Spleen (tissue), 11 donors: ENCODE data around the gene FGGY. TPM values are rescaled to one million over a fixed set of nuclear protein-coding genes. Genes with fewer than 3 reads are reported as not detected.

Source experiments
- DNase-seq: peaks from one replicate; pipeline ENCODE4 v3.0.0-alpha.2; 2020
- H3K27ac ChIP-seq, 8 donors: fragments of 200-600 bp; sonication (generic) in 7 of 8; 1 replicate in 4 of 8; 2 replicates in 4 of 8; pipeline versions ENCODE4 v1.5.0 to v1.8.0; 2016 to 2021; ENCODE audit warnings: inconsistent platforms in 4 of 8, mild to moderate bottlenecking in 4 of 8, moderate library complexity in 1 of 8
- H3K27me3 ChIP-seq, 7 donors: fragments of 200-600 bp; sonication (generic) in 6 of 7; replicated peaks in 1 of 7; 1 replicate in 4 of 7; 2 replicates in 3 of 7; pipeline versions ENCODE4 v1.5.0 to v1.8.0; 2016 to 2021; ENCODE audit warnings: inconsistent platforms in 3 of 7, mild to moderate bottlenecking in 1 of 7
- H3K36me3 ChIP-seq, 6 donors: fragments of 200-600 bp; sonication (generic) in 5 of 6; 1 replicate in 4 of 6; 2 replicates in 2 of 6; pipeline versions ENCODE4 v1.5.0 to v1.8.0; 2016 to 2021; ENCODE audit warnings: inconsistent platforms in 2 of 6
- H3K4me1 ChIP-seq, 6 donors: fragments of 200-600 bp; sonication (generic) in 5 of 6; 1 replicate in 3 of 6; 2 replicates in 3 of 6; pipeline versions ENCODE4 v1.5.0 to v1.8.0; 2016 to 2021; ENCODE audit warnings: inconsistent platforms in 3 of 6
- H3K4me3 ChIP-seq, 8 donors: fragments of 200-600 bp; sonication (generic) in 7 of 8; 1 replicate in 4 of 8; 2 replicates in 4 of 8; pipeline versions ENCODE4 v1.5.0 to v1.8.0; 2016 to 2021; ENCODE audit warnings: inconsistent platforms in 4 of 8, mild to moderate bottlenecking in 4 of 8, moderate library complexity in 2 of 8
- H3K9me3 ChIP-seq, 8 donors: fragments of 200-600 bp; sonication (generic) in 7 of 8; 1 replicate in 4 of 8; 2 replicates in 4 of 8; pipeline versions ENCODE4 v1.5.0 to v1.8.0; 2016 to 2021; ENCODE audit warnings: inconsistent platforms in 4 of 8
- CTCF ChIP-seq, 11 experiments: fragments of 200-600 bp in 7 of 11; fragments of 450-650 bp in 4 of 11; sonication (generic) in 4 of 11; IDR thresholded peaks in 8 of 11; conservative IDR thresholded peaks in 3 of 11; 1 replicate in 7 of 11; 2 replicates in 4 of 11; pipeline versions ENCODE4 v1.4.0 to v1.8.0; 2016 to 2021; ENCODE audit warnings: antibody characterized with exemption in 11 of 11, inconsistent platforms in 4 of 11, mild to moderate bottlenecking in 1 of 11
- POLR2A ChIP-seq, 3 donors: fragments of 450-650 bp; IDR thresholded peaks; one replicate each; pipeline ENCODE4 v1.5.1; 2017; ENCODE audit warnings: antibody characterized with exemption in 3 of 3, mild to moderate bottlenecking in 1 of 3
- POLR2AphosphoS5 ChIP-seq, 3 donors: sonication (generic); formaldehyde crosslinking; IDR thresholded peaks; one replicate each; pipeline ENCODE4 v1.5.1; 2017; ENCODE audit warnings: antibody characterized with exemption in 3 of 3
- WGBS, 5 donors: extraction: QIAGEN DNeasy Blood & Tissue Kit in 3 of 5; methylation state at CpG; one replicate each; pipeline versions ENCODE4 v1.1.5 to v1.1.7; 2013 to 2018; 5-methylcytosine and 5-hydroxymethylcytosine counted together
- intact Hi-C: fragments of 100-400 bp; cut with DNase I; formaldehyde crosslinking; loops from one replicate; pipeline ENCODE4 v1.15.0; 2023; ENCODE audit warnings: low total_unique reads
- polyA plus RNA-seq, 3 donors: library from polyadenylated mRNA; stranded (reverse); fragments of 200-250 nt; gene quantifications; one replicate each; pipeline ENCODE4 v1.2.1, GENCODE V29; 2013
- total RNA-seq, 7 donors: library from RNA; depleted of rRNA in 3 of 7; stranded (reverse); fragments of >200 nt in 3 of 7; fragmentation: NEBNext Ultra II Directional in 4 of 7; extraction: Animal tissue kit (Norgen Biotek cat#: 25700) in 4 of 7; gene quantifications; one replicate each; pipeline versions ENCODE4 v1.1.0 to v1.2.1, GENCODE V29; 2016 to 2021
- donor health status: healthy with polysubstance abuse.
- donor health status: DM: no; HTN: no; CAD: no; lungs with moderate emphysema.
- donor health status: DM: no; HTN: no; CAD: no.
- donor health status: Bipolar disorder and iron deficiency.
- donor health status: healthy.
- donor health status: DM: no; HTN: no; CAD: no.
- donor health status: DM: yes; HTN: yes; CAD: no.

The FGGY gene
- total and polyA plus RNA-seq, 10 donors = 1.7 to 27.8 (median 13.2) TPM

GRCh38 chr1:59452026-59452425 is 155.1 kb downstream of the FGGY start:
- intact Hi-C loops = no loop called here
- Histone ChIP-seq H3K4me3 (no peak overlapping the region), H3K27me3 (no peaks in the 10 kb centered on the region), H3K4me1 (peaks cover 0 to 3% (median 0%) of the 10 kb centered on the region in 6 donors), H3K27ac (no peak overlapping the region), H3K9me3 (no peaks in the 10 kb centered on the region), H3K36me3 (no peaks in the 10 kb centered on the region)
- no peak for TF ChIP-seq POLR2AphosphoS5 (IDR thresholded peaks at IDR 0.05)
- no peak for TF ChIP-seq CTCF (IDR thresholded peaks at IDR 0.05 in 8 of 11, conservative IDR thresholded peaks at IDR 0.05 in 3 of 11)
- no peak for TF ChIP-seq POLR2A (IDR thresholded peaks at IDR 0.05)
- no peak for DNase-seq
- 81 to 95% (median 91%) methylated on average over 1 of the region's 1 CpG for WGBS, 5 donors

DNA sequence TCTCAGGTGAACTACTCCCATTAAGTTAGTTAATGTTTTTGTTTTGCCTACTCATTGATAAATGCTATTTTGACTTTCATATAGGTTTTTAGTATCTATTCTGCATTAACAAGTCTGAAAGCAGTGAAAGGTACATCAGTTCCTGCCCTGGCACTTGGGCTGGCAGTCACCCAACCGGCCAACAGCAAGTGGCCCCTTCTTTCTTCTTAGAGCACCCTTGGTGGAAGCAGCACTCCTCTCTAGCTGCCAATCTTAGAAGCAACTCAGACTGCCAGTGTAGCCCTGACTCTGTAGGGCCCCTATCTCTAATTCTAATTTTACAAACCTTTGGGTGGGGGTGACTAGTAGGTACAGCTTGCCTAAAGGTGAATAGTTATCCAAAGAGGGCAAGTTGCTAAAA is 155.7 kb downstream of the FGGY start:
- intact Hi-C loops = no loop called here
- Histone ChIP-seq H3K27me3 (no peaks in the 10 kb centered on the region), H3K9me3 (no peaks in the 10 kb centered on the region), H3K27ac (no peak overlapping the region), H3K36me3 (no peaks in the 10 kb centered on the region), H3K4me1 (peaks cover 0 to 3% (median 0%) of the 10 kb centered on the region in 6 donors), H3K4me3 (no peak overlapping the region)
- no peak for TF ChIP-seq POLR2AphosphoS5 (IDR thresholded peaks at IDR 0.05)
- no peak for TF ChIP-seq POLR2A (IDR thresholded peaks at IDR 0.05)
- no peak for TF ChIP-seq CTCF (IDR thresholded peaks at IDR 0.05 in 8 of 11, conservative IDR thresholded peaks at IDR 0.05 in 3 of 11)
- no peak for DNase-seq
- WGBS, 5 donors = 93 to 100% (median 94%) methylated on average over 1 of the region's 1 CpG

GRCh38 chr1:59453297-59453968 is 156.5 kb downstream of the FGGY start:
- TF ChIP-seq POLR2A (IDR thresholded peaks at IDR 0.05) (no peak), CTCF (IDR thresholded peaks at IDR 0.05 in 8 of 11, conservative IDR thresholded peaks at IDR 0.05 in 3 of 11) (no peak), POLR2AphosphoS5 (IDR thresholded peaks at IDR 0.05) (no peak)

DNA sequence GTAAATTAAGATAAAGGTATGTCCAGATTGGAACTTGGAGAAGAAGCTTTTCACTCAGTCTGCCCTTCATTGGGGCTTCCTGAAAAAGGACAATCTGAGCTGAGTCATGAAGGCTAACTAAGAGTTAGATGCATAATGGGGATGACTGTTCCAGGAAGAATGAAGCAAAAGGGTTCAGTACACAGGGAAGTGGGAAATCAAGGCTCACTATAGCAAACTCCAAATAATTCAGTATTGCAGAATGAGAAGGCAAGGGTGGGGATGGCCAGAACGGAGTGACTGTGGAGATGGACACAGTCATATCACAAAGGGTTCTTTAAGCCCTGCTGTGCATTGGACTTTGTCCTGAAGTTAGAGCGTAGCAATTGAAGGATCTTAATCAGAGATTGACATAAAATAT is 158.3 kb downstream of the FGGY start:
- H3K9me3 ChIP-seq = peaks cover 0 to 8% (median 3%) of the 10 kb centered on the region in 8 donors
- 84 to 97% (median 96%) methylated on average over 2 of the region's 2 CpGs for whole genome bisulfite sequencing, 5 donors
- no peak overlapping the region for H3K27ac ChIP-seq
- H3K4me3 ChIP-seq = no peak overlapping the region
- no peak for DNase-seq
- H3K36me3 ChIP-seq = peaks cover 0 to 3% (median 0%) of the 10 kb centered on the region in 6 donors
- H3K27me3 ChIP-seq = no peaks in the 10 kb centered on the region
- no peak for TF ChIP-seq POLR2A (IDR thresholded peaks at IDR 0.05)
- no peak for TF ChIP-seq POLR2AphosphoS5 (IDR thresholded peaks at IDR 0.05)
- TF ChIP-seq CTCF (IDR thresholded peaks at IDR 0.05 in 8 of 11, conservative IDR thresholded peaks at IDR 0.05 in 3 of 11) = no peak
- peaks cover 0 to 3% (median 0%) of the 10 kb centered on the region in 6 donors for H3K4me1 ChIP-seq
- intact Hi-C loops = no loop called here

More at GRCh38 chr1:59453297-59453968, 156.5 kb downstream of the FGGY start:
- no peak overlapping the region for H3K27ac ChIP-seq
- H3K9me3 ChIP-seq = no peaks in the 10 kb centered on the region
- WGBS, 5 donors = 58 to 81% (median 78%) methylated on average over 2 of the region's 2 CpGs
- intact Hi-C loops = no loop called here
- H3K27me3 ChIP-seq = no peaks in the 10 kb centered on the region
- H3K36me3 ChIP-seq = no peaks in the 10 kb centered on the region
- DNase-seq = no peak
- H3K4me3 ChIP-seq = no peak overlapping the region
- peaks cover 0 to 3% (median 0%) of the 10 kb centered on the region in 6 donors for H3K4me1 ChIP-seq
